Effector memory CD8-positive, alpha-beta T cell (primary cell): ENCODE data around the gene URAD.
"Not testable (repeated sequence)": the region's sequence is repeated elsewhere in the genome, so short reads cannot be mapped to it uniquely, and the experiment has no call there.

Experiments
- ATAC-seq: fragments of 150-1000 bp; cut with Tn5 transposase; replicated peaks from 2 replicates; pipeline ENCODE4 v1.10.0; 2021; ENCODE audit warnings: mild to moderate bottlenecking, moderate library complexity
- DNase-seq, 3 experiments: peaks; one replicate each; pipeline ENCODE4 v3.0.0; 2021
- H3K27ac Mint-ChIP-seq, 2 donors: one replicate each; pipeline ENCODE4 v1.8.0; 2022; ENCODE audit warnings: mild to moderate bottlenecking in 2 of 2, mixed read lengths in 2 of 2, moderate library complexity in 2 of 2
- H3K27me3 Mint-ChIP-seq, 2 donors: one replicate each; pipeline ENCODE4 v1.8.0; 2022; ENCODE audit warnings: mixed read lengths in 2 of 2
- H3K36me3 Mint-ChIP-seq: one replicate; pipeline ENCODE4 v1.8.0; 2022; ENCODE audit warnings: mild to moderate bottlenecking, moderate library complexity, mixed read lengths; ENCODE audit not compliant: insufficient read depth
- H3K4me1 Mint-ChIP-seq, 2 donors: one replicate each; pipeline ENCODE4 v1.8.0; 2022; ENCODE audit warnings: low read depth in 2 of 2, mixed read lengths in 2 of 2
- H3K4me3 Mint-ChIP-seq, 2 donors: one replicate each; pipeline ENCODE4 v1.8.0; 2022; ENCODE audit warnings: mild to moderate bottlenecking in 2 of 2, mixed read lengths in 2 of 2, moderate library complexity in 2 of 2
- H3K9me3 Mint-ChIP-seq, 2 donors: one replicate each; pipeline ENCODE4 v1.8.0; 2022; ENCODE audit warnings: mixed read lengths in 2 of 2

Gene URAD

DNA sequence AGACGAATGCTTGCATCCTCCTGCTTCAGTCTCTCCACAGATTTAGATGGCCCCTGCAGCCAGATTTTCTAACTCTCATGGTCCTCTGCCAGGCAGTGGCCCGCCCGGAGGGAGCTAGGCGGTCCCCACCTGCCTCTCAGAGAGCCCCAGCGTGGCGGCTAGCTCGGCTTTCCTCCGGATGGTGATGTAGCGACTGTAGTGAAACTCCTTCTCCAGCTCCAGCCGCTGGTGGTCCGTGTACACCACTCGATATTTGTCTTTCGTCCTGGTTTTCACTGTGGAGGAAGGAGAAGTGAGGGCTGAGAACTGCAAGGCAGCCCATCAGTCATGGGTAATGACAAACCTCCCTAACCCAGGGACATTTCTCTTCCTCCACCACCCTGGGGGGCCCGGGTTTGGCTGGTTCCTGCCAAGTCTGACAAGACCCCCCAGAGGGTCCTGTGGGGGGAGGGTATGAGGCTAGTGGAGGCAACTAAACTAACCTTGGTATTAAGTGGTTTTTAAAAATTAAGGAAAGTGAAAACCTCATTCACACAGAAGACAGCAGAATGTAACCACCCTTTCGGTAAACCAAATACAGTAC, 23.7 kb downstream of the URAD start:
- no peak overlapping the region for H3K27ac Mint-ChIP-seq
- no peak for ATAC-seq
- H3K9me3 Mint-ChIP-seq = no peaks in the 10 kb centered on the region
- DNase-seq = no peak
- H3K27me3 Mint-ChIP-seq = peaks cover 72 to 96% of the 10 kb centered on the region in 2 donors
- H3K4me3 Mint-ChIP-seq = no peak overlapping the region
- no peaks in the 10 kb centered on the region for H3K36me3 Mint-ChIP-seq
- H3K4me1 Mint-ChIP-seq = peaks cover 8 to 23% of the 10 kb centered on the region in 2 donors

DNA sequence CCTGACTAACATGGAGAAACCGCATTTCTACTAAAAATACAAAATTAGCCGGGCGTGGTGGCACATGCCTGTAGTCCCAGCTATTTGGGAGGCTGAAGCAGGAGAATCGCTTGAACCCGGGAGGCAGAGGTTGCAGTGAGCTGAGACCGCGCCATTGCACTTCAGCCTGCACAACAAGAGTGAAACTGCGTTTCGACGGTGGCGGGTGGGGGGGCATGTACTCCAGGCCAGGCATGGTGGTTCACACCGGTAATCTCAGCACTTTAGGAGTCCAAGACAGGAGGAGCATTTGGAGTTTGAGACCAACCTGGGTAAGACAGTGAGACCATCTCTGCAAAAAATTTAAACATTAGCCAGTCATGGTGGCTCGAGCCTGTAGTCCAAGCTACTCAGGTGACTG, 24.3 kb downstream of the URAD start:
- not testable (repeated sequence) for ATAC-seq, DNase-seq, H3K9me3 Mint-ChIP-seq, H3K36me3 Mint-ChIP-seq, H3K4me3 Mint-ChIP-seq, H3K27ac Mint-ChIP-seq
- H3K27me3 Mint-ChIP-seq = peaks cover 71 to 96% of the 10 kb centered on the region in 2 donors
- H3K4me1 Mint-ChIP-seq = peaks cover 6 to 19% of the 10 kb centered on the region in 2 donors

DNA sequence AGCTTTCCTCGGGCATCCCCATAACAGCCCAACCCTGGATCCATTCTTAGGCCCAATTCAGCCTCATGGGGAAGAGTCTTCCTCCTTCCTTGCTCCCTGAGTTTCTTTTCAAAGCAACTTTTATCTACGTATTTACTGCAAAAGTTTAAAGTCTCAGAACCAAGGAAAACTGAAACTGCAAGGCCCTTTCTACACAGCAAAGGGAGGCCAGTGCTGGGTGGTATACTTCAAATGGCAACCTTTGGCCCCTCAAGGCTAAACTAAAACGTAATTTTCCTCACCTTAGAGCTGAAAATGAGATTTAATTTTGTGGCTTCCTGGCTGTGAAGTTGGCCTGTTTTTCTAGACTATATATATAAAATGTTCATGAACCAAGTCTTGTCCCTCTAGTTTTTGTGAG, 25.0 kb downstream of the URAD start:
- Mint-ChIP-seq H3K36me3 (no peaks in the 10 kb centered on the region), H3K9me3 (no peaks in the 10 kb centered on the region), H3K4me1 (peaks cover 4 to 17% of the 10 kb centered on the region in 2 donors), H3K4me3 (no peak overlapping the region), H3K27me3 (peaks cover 75 to 97% of the 10 kb centered on the region in 2 donors), H3K27ac (no peak overlapping the region)
- ATAC-seq (no peak), DNase-seq (no peak)

DNA sequence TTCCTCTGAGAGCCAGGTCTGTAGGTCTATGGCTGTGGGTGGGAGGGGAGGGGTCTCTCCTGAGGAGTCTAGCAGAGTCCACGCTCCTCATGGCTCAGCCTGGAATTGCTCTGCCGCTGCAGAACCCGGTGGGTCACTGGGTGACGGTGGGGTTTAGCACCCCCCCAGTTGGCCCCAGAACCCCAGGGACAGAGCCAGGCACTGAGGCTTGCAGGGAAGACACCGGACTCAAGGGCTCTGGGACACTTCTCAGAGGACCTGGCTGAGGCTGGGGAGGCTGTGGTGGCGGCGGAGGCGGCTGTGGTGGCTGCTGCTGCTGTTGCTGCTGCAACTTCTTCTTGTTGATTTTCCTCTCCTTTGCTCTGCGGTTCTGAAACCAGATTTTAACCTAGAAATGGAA, 25.5 kb downstream of the URAD start:
- DNase-seq = no peak
- no peaks in the 10 kb centered on the region for H3K9me3 Mint-ChIP-seq
- no peaks in the 10 kb centered on the region for H3K36me3 Mint-ChIP-seq
- no peak for ATAC-seq
- H3K27me3 Mint-ChIP-seq = peaks cover 79 to 97% of the 10 kb centered on the region in 2 donors
- peaks cover 4 to 16% of the 10 kb centered on the region in 2 donors for H3K4me1 Mint-ChIP-seq
- H3K4me3 Mint-ChIP-seq = no peak overlapping the region
- H3K27ac Mint-ChIP-seq = no peak overlapping the region

DNA sequence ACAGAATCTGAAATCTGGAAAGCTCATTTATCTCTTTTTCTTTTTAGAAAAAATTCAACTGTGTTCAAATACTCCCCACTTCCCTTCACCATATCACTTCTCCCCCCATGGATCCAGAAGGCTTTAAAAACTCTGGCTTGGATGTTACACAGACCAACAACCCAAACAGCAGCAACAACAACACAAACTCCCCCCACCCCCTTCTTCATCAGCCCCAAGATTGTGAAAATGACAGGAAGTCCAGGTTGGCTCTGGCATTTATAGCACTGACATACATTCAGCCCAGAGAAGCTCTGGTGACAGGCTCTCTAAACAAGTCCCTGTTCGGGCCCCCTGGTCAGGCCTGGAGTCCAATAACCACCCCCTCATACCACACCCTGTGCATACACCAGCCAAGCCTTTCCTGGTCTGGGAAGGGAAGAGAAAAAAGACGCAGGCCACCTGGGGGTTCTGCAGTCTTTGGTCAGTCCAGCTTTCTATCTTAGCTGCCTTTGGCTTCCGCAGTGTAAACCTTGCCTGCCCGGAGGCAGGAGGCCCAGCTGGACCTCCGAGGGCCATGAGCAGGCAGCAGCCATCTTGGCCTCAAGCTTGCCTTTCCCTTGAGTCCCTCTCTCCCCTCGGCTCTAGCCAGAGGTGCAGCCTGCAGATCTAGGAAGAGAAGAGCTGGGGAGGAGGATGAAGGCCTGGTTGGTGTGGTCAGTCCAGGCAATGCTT, 26.2 kb downstream of the URAD start:
- no peaks in the 10 kb centered on the region for H3K36me3 Mint-ChIP-seq
- H3K9me3 Mint-ChIP-seq = no peaks in the 10 kb centered on the region
- H3K27me3 Mint-ChIP-seq = peaks cover 77 to 97% of the 10 kb centered on the region in 2 donors
- ATAC-seq (no peak), DNase-seq (no peak)
- no peak overlapping the region for H3K4me3 Mint-ChIP-seq
- H3K4me1 Mint-ChIP-seq = peaks cover 0 to 10% of the 10 kb centered on the region in 2 donors
- no peak overlapping the region for H3K27ac Mint-ChIP-seq

DNA sequence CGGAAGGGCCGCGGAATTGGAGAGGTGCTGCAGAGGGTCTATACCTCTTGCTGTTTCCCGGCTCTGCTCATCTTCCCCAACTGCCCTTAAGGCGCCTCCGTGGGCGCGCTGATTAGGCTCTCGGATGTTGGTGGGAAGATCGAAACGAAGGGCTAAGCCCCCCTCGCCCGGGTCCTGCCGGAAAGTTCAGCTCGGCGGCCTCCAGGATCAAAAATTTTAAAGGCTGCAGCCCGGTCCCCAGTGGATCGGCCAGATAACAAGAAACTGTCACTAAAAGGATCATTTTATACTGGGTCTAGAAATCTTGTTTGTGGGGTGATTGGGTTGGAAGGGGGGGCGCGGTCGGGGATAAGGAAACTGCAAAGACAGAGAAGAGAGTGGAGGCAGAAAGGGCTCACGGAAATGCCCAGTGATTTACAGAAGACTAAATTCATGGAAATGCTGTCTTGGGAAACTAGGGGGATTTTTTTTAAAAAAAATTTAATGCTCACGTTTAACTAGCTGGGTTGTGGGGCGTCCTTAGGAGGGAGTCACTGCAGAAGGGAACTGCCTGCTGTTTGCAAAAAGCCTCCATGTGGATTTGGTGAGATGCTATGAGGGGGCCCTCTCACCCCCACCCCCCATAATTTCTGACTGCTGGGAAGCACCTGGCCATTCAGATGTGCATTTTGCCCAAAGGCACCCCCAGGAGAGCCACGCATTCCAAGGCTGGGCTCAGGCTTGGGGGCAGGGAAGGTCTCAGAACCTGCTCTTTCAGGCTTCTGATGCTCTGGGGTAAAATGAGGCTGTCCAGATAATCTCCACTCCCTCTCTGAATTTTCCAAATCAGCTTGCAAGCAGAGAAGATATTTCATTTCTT, 27.0 kb downstream of the URAD start:
- no peaks in the 10 kb centered on the region for H3K36me3 Mint-ChIP-seq
- peaks cover 73 to 89% of the 10 kb centered on the region in 2 donors for H3K27me3 Mint-ChIP-seq
- ATAC-seq = no peak
- H3K4me3 Mint-ChIP-seq = peak overlapping the region; percentile 29 to 35
- H3K27ac Mint-ChIP-seq = no peak overlapping the region
- no peaks in the 10 kb centered on the region for H3K9me3 Mint-ChIP-seq
- no peak for DNase-seq
- peaks cover 0 to 7% of the 10 kb centered on the region in 2 donors for H3K4me1 Mint-ChIP-seq

DNA sequence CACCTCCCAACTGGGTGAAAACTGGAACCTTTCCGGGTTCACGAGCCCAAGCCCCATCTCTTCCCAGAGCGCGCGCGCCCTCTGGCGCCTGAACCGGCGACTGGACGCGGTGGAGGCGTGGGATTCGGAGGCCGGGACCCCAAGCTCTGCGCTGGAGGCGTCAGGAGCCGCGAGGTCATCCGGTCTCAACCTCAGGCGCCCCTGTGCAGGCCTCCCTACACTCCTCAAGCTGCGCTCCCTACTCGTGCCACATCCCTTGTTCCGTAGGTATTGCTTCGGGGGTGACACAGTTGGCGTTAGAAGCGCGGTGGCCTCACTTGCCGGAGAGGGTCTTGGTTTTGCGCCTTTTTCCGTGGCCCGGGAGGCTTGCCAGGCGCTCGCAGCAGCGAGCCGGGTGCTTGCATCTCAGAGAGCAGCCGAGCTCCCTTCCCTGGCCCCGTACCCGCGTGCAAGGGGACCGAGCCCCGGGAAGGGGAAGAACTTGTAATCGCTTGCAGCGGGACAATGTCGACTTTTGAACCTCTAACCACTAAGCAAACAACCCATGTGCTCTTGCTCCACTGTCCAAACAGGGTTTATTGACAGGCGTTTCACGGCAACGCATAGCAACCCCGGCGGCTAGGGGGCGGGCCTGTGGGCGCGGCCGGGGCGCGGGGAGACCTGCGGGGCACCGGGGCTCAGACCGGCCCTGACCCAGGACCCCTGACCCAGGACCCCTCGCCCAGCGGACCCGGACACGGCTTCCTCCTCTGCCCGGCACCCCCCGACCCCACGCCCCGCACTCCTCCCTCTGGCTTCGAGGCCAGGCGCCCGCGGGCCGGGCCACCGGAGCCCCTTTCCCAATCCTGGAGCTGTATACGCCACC, 27.9 kb downstream of the URAD start:
- Mint-ChIP-seq H3K27me3 (peaks cover 69 to 87% of the 10 kb centered on the region in 2 donors), H3K4me3 (peak overlapping the region; percentile 55 to 58)

DNA sequence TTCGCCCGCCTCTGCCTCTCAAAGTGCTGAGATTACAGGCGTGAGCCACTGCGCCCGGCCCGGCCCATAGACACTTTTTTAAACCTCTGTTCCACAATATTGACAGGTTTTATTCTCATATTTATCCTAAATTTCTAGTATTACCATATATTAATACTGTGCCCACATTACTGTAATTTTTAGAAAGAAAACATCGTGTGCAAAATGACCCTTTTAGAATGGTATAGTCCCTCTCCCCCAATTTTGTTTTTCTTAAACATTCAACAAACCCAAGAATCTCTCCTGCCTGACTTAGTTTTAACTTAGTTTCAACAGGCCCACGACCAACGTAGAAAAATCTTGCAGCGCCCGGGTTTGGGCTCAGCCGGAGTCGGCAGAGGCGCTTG, 28.5 kb downstream of the URAD start:
- DNase-seq (no peak), ATAC-seq (no peak)
- Mint-ChIP-seq H3K27ac (no peak overlapping the region), H3K9me3 (no peaks in the 10 kb centered on the region), H3K27me3 (peaks cover 69 to 87% of the 10 kb centered on the region in 2 donors), H3K4me3 (peak overlapping the region; percentile 55 to 58), H3K36me3 (no peaks in the 10 kb centered on the region), H3K4me1 (peaks cover 0 to 5% of the 10 kb centered on the region in 2 donors)

More for the DNA sequence above, 27.9 kb downstream of the URAD start:
- Mint-ChIP-seq H3K36me3 (no peaks in the 10 kb centered on the region), H3K4me1 (peaks cover 0 to 5% of the 10 kb centered on the region in 2 donors), H3K9me3 (no peaks in the 10 kb centered on the region), H3K27ac (no peak overlapping the region)
- ATAC-seq = peak; percentile 26
- no peak for DNase-seq

DNA sequence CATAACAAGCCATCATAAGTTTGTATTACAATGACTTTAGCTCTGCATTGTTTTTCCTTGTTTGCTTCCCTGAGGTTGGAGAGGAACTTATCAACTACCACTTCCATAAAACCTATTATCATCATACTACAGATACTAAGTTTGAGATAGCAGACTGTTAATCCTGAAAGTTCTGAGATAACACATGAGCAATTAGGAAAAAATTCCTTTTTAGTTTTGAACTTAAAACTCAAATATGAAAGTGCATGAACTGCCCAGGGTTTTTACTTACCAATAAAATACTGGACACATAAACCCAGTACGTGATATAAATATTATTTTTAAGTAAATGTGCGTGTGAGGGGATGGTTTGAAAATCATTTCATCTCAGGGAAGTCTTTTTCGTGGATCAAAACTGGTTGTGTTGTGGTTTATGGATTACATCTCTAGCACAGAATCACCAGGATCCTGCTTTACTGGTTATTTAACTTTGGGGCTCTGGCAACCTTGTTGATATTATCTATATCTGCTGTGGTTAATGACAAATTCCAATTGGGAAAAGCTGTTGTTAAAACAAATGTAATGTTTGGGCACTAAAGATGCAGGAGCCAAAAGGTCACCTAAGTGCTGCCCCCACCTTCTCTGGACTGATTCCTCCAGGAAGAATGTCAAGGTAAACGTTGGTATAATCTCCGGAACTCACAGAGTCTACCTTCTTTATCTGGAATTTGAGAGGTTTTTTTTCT, 31.8 kb downstream of the URAD start:
- H3K4me1 Mint-ChIP-seq = peaks cover 7 to 9% of the 10 kb centered on the region in 2 donors
- no peak overlapping the region for H3K4me3 Mint-ChIP-seq
- peaks cover 64 to 75% of the 10 kb centered on the region in 2 donors for H3K27me3 Mint-ChIP-seq
- no peak for ATAC-seq
- H3K9me3 Mint-ChIP-seq = no peaks in the 10 kb centered on the region
- H3K27ac Mint-ChIP-seq = no peak overlapping the region
- H3K36me3 Mint-ChIP-seq = no peaks in the 10 kb centered on the region
- DNase-seq = no peak

DNA sequence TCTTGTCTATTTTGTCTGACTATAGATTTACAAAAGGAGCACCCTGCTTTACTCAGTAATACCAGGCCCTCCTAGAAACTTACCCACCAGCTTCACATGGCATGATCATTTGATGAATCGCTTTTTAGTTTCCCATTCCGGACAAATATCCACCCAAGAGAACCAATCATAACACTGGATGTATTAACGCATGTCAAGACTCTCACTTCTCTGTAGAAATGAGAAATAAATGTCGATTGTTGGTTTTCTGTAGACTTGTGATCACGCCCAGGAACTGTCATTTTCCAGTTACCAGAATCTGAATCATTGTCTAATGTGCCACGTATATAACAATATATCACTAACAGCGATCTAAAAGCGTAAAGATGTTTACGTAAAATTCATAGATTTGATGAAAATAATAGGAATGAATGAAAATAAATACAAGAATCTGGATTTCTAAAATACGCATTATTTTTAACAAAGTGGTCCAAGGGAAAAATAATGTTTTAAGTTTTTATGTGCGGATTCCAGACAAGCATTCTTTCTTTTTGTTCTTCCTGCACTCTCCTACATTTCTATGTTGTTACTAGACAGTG, 33.4 kb downstream of the URAD start:
- Mint-ChIP-seq H3K4me3 (no peak overlapping the region), H3K4me1 (peaks cover 7 to 8% of the 10 kb centered on the region in 2 donors), H3K27me3 (peaks cover 55 to 78% of the 10 kb centered on the region in 2 donors), H3K36me3 (no peaks in the 10 kb centered on the region), H3K27ac (no peak overlapping the region), H3K9me3 (peaks cover 0 to under 1% of the 10 kb centered on the region in 2 donors)
- DNase-seq (no peak), ATAC-seq (no peak)

DNA sequence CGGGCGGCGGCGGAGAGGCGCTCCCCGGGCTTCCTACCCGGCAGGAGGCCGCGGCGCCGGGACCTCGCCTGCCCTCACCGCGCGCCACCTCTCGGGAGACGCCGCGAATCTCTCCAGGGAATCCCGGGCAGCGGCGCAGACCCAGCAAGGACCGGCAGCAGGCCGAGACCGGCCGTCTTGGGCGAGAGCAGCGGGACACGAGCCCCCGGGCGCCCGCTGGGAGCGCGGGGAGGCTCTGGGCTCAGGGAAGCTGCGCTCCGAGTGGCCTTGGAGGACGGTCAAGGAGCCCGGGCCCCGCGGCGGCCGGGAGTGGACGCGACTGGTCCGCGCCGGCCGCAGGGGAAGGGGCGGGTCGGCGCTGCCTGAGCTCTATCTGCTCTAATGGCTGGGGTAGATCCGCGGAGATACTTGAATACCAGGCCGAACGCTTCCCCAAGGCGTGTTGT, 34.1 kb downstream of the URAD start:
- DNase-seq (no peak), ATAC-seq (no peak)
- no peaks in the 10 kb centered on the region for H3K36me3 Mint-ChIP-seq
- H3K4me1 Mint-ChIP-seq = peaks cover 7% of the 10 kb centered on the region in 2 donors
- H3K27me3 Mint-ChIP-seq = peaks cover 55 to 78% of the 10 kb centered on the region in 2 donors
- H3K4me3 Mint-ChIP-seq = peak overlapping the region; percentile 63 to 72
- peaks cover 0 to 3% of the 10 kb centered on the region in 2 donors for H3K9me3 Mint-ChIP-seq
- no peak overlapping the region for H3K27ac Mint-ChIP-seq
